ENCODE data around the gene ICA1. TPM values are rescaled to one million over a fixed set of nuclear protein-coding genes. Genes with fewer than 3 reads are reported as not detected.

The ICA1 gene
- total and polyA plus RNA-seq, 2 donors (not counting 3 experiments of a cell fraction or from before 2014, with no cell fraction given): 19.0 to 47.1 TPM

GRCh38 chr7:8142477-8142876 is 119.5 kb downstream of the ICA1 start:
- H3K9ac ChIP-seq (replicated peaks; ENCODE audit: extremely low read depth, insufficient read depth, low read length): no peak overlapping the region
- intact Hi-C loops (cut with micrococcal nuclease): no loop called here
- H3K36me3 ChIP-seq (ENCODE audit: control insufficient read depth in 2 of 2, extremely low read depth in 1 of 2, insufficient read depth in 2 of 2, low read length in 2 of 2): peaks cover 0 to 10% of the 10 kb centered on the region in 2 experiments
- H3K9me1 ChIP-seq (replicated peaks; ENCODE audit: control insufficient read depth, extremely low read depth, insufficient read depth, low read length): no peaks in the 10 kb centered on the region
- TF ChIP-seq FOS (IDR thresholded peaks at IDR 0.05; ENCODE audit: borderline replicate concordance, insufficient read depth, low read length): no peak
- TF ChIP-seq CTCF (IDR thresholded peaks at IDR 0.05; ENCODE audit: extremely low read depth in 1 of 2, insufficient read depth in 1 of 2, low read depth in 1 of 2, low read length in 2 of 2): no peak
- TF ChIP-seq JUN (IDR thresholded peaks at IDR 0.05; ENCODE audit: borderline replicate concordance, insufficient read depth, insufficient read length, low read depth): no peak
- no peak for TF ChIP-seq GATA2 (IDR thresholded peaks at IDR 0.05; ENCODE audit: insufficient read depth, insufficient read length, low read depth, low read length)
- dilution Hi-C loops (cut with MboI; ENCODE audit: extremely low pct_ligation_motif_present, low sequenced_read_pairs): no loop called here
- no peak overlapping the region for H2AFZ ChIP-seq (ENCODE audit: low read depth, low read length)
- ChIA-PET CTCF (interaction anchor here (2.4 kb wide), 1 partner anchor 48 kb away, joined by 6 read pairs; no protein-coding TSS in a partner anchor), POLR2A (no interaction called here)
- H3K27me3 ChIP-seq (ENCODE audit: control insufficient read depth in 2 of 2, insufficient read depth in 2 of 2, low read length in 2 of 2): no peaks in the 10 kb centered on the region
- H3K9me3 ChIP-seq (replicated peaks; ENCODE audit: control insufficient read depth, insufficient read depth, low read length): no peaks in the 10 kb centered on the region
- H3K4me3 ChIP-seq (replicated peaks in 1 of 3; ENCODE audit: insufficient read depth in 1 of 3, low read depth in 1 of 3, low read length in 3 of 3): no peak overlapping the region
- no peak overlapping the region for H3K4me2 ChIP-seq (ENCODE audit: insufficient read depth, low read length)
- peaks cover 2% of the 10 kb centered on the region for H3K4me1 ChIP-seq (ENCODE audit: control insufficient read depth, extremely low read depth, insufficient read depth, low read length)
- BruUV-seq (replicated peaks): no TSS peak
- H3K27ac ChIP-seq (ENCODE audit: insufficient read depth, low read depth, low read length): no peak overlapping the region
- FAIRE-seq: no peak
- no peaks in the 10 kb centered on the region for H4K20me1 ChIP-seq (replicated peaks; ENCODE audit: control insufficient read depth, extremely low read depth, insufficient read depth, low read length)
- DNase-seq (ENCODE audit: low read depth, low spot score): no peak
- H3K79me2 ChIP-seq (ENCODE audit: control insufficient read depth, insufficient read depth, low read length): no peaks in the 10 kb centered on the region

GRCh38 chr7:8141070-8141469 is 120.9 kb downstream of the ICA1 start:
- Histone ChIP-seq H3K9me3 (replicated peaks; ENCODE audit: control insufficient read depth, insufficient read depth, low read length) (no peaks in the 10 kb centered on the region), H3K27me3 (ENCODE audit: control insufficient read depth in 2 of 2, insufficient read depth in 2 of 2, low read length in 2 of 2) (no peaks in the 10 kb centered on the region), H3K4me1 (ENCODE audit: control insufficient read depth, extremely low read depth, insufficient read depth, low read length) (peaks cover 2% of the 10 kb centered on the region), H3K9me1 (replicated peaks; ENCODE audit: control insufficient read depth, extremely low read depth, insufficient read depth, low read length) (no peaks in the 10 kb centered on the region), H3K4me3 (replicated peaks in 1 of 3; ENCODE audit: insufficient read depth in 1 of 3, low read depth in 1 of 3, low read length in 3 of 3) (no peak overlapping the region), H3K4me2 (ENCODE audit: insufficient read depth, low read length) (no peak overlapping the region), H3K36me3 (ENCODE audit: control insufficient read depth in 2 of 2, extremely low read depth in 1 of 2, insufficient read depth in 2 of 2, low read length in 2 of 2) (peaks cover 0 to 10% of the 10 kb centered on the region in 2 experiments), H3K9ac (replicated peaks; ENCODE audit: extremely low read depth, insufficient read depth, low read length) (no peak overlapping the region), H3K27ac (ENCODE audit: insufficient read depth, low read depth, low read length) (no peak overlapping the region), H3K79me2 (ENCODE audit: control insufficient read depth, insufficient read depth, low read length) (no peaks in the 10 kb centered on the region), H2AFZ (ENCODE audit: low read depth, low read length) (no peak overlapping the region), H4K20me1 (replicated peaks; ENCODE audit: control insufficient read depth, extremely low read depth, insufficient read depth, low read length) (no peaks in the 10 kb centered on the region)
- DNase-seq (ENCODE audit: low read depth, low spot score) (no peak), FAIRE-seq (no peak)
- intact Hi-C loops (cut with micrococcal nuclease): no loop called here
- TF ChIP-seq EZH2 (IDR thresholded peaks at IDR 0.05; ENCODE audit: borderline replicate concordance, low read depth, low read length, severe bottlenecking): no peak
- TF ChIP-seq FOS (IDR thresholded peaks at IDR 0.05; ENCODE audit: borderline replicate concordance, insufficient read depth, low read length): no peak
- TF ChIP-seq MYC (IDR thresholded peaks at IDR 0.05; ENCODE audit: low read depth, low read length): no peak
- TF ChIP-seq JUN (IDR thresholded peaks at IDR 0.05; ENCODE audit: borderline replicate concordance, insufficient read depth, insufficient read length, low read depth): no peak
- TF ChIP-seq CTCF (IDR thresholded peaks at IDR 0.05; ENCODE audit: extremely low read depth in 1 of 2, insufficient read depth in 1 of 2, low read depth in 1 of 2, low read length in 2 of 2): no peak
- TF ChIP-seq POLR2A (IDR thresholded peaks at IDR 0.05; ENCODE audit: low read depth, low read length): no peak
- no peak for TF ChIP-seq GATA2 (IDR thresholded peaks at IDR 0.05; ENCODE audit: insufficient read depth, insufficient read length, low read depth, low read length)
- no peak for TF ChIP-seq POLR2AphosphoS5 (IDR thresholded peaks at IDR 0.05; ENCODE audit: insufficient read depth, low read depth, low read length)
- no peak for TF ChIP-seq MAX (IDR thresholded peaks at IDR 0.05; ENCODE audit: insufficient read depth, insufficient read length)
- dilution Hi-C loops (cut with MboI; ENCODE audit: extremely low pct_ligation_motif_present, low sequenced_read_pairs): no loop called here
- POLR2A ChIA-PET: no interaction called here
- CTCF ChIA-PET: no interaction called here
- BruUV-seq (replicated peaks): no TSS peak

Measured in endothelial cell of umbilical vein (primary cell).